Fibroblast of pulmonary artery (primary cell): Measurements from ENCODE around the gene MRTFA.

Experiments
- DNase-seq: peaks from one replicate; pipeline ENCODE4 v3.0.0-alpha.2; 2010; ENCODE audit warnings: low read depth
- H3K4me3 ChIP-seq: replicated peaks from 2 replicates; pipeline ENCODE4 v1.5.1; 2011; ENCODE audit warnings: low read depth, mild to moderate bottlenecking, control low read depth, low read length, moderate library complexity
- TF ChIP-seq, protein P1 (sequence below): IDR thresholded peaks from 2 replicates; pipeline ENCODE4 v1.5.1; 2011; ENCODE audit warnings: mild to moderate bottlenecking, control low read depth, low read length, inconsistent platforms; ENCODE audit errors: missing control alignments

The MRTFA gene

DNA sequence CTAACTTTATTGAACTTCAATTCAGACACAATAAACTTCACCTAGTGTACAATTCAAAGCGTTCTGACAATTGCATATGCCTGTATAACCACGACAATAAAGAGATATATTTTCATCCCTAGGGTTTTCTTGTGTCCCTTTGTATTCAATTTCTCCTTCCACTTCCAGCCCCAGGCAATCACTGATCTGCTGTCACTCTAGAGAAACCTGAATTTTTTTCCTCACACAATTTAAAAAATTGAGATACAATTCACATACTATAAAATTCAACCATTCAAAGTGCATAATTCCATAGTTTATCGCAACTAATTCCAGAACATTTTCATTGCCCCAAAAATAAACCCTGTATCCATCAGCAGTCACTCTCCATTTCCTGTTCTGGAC is 116.6 kb downstream of the MRTFA start:
- DNase-seq, result no peak
- no peak overlapping the region for H3K4me3 ChIP-seq
- TF ChIP-seq, protein P1, sequence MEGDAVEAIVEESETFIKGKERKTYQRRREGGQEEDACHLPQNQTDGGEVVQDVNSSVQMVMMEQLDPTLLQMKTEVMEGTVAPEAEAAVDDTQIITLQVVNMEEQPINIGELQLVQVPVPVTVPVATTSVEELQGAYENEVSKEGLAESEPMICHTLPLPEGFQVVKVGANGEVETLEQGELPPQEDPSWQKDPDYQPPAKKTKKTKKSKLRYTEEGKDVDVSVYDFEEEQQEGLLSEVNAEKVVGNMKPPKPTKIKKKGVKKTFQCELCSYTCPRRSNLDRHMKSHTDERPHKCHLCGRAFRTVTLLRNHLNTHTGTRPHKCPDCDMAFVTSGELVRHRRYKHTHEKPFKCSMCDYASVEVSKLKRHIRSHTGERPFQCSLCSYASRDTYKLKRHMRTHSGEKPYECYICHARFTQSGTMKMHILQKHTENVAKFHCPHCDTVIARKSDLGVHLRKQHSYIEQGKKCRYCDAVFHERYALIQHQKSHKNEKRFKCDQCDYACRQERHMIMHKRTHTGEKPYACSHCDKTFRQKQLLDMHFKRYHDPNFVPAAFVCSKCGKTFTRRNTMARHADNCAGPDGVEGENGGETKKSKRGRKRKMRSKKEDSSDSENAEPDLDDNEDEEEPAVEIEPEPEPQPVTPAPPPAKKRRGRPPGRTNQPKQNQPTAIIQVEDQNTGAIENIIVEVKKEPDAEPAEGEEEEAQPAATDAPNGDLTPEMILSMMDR, result no peak

DNA sequence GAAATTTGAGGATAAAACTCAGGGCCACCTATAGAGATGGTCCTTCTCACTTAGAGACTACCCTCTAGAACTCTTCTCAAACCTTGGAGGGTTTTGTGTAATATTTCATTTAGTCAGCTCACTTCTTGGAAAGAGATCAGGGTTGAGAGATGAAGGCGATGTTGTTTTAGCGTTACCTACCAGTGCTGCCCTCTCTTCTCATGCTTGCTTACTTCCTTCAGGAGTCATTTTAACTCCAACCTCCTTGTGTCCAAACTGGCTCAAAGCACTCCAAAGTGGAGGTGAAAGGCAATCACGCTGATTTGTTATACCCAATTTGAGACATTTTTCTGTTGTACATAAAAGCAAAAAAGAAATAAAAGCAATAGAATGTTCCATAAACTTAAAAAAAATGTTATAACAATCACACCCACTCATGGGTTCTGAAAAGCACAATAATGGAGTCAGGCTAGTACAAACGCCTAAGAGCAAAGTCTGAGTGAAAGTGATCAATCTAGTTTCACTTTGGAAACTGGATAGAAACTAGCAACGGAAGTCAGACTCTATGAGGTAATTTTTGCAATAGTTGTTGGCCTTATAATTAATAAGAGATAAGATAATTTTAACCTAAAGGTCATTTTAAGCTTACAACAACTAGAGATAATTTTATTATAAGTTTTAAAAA is 117.1 kb downstream of the MRTFA start:
- no peak for DNase-seq

DNA sequence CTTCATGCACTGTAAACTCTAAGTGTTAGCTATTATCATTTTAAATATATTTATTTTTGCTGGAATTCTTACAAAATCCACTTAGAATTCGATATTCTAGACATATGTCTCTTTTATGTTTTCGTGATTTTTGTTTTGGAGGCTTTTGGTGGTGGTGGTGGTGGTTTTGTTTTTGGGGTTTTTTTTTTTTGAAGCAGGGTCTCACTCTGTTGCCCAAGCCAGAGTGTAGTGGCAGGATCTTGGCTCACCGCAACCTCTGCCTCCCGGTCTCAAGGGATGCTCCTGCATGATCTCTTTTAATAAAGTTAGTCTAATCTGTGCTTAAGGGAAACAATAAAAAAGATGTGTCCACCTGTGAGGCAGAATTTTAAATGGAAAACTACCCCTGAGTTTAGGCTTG is 117.7 kb downstream of the MRTFA start:
- no peak for DNase-seq
- no peak overlapping the region for H3K4me3 ChIP-seq
- TF ChIP-seq, protein P1, result no peak

More for the DNA sequence above, 117.1 kb downstream of the MRTFA start:
- H3K4me3 ChIP-seq, result no peak overlapping the region
- TF ChIP-seq, protein P1, result no peak

DNA sequence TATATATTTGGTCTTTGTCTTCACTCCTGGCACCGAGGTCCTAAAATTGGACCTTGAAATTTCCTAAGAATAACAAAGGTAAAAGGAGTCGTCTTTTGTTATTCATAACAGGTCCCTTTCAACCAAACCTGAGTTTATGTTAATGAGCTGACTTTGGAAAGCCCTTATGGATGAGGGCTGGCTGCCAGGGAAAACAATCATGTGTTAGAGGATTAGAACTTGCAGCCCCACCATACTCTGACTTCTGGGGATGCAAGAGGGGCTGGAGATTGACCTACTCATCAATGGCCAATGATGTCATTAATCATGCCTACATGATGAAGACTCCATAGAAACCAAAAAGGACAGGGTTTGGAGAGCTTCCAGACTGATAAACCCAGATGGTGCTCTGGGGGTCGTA is 118.9 kb downstream of the MRTFA start:
- TF ChIP-seq, protein P1, result no peak
- no peak for DNase-seq
- no peak overlapping the region for H3K4me3 ChIP-seq

DNA sequence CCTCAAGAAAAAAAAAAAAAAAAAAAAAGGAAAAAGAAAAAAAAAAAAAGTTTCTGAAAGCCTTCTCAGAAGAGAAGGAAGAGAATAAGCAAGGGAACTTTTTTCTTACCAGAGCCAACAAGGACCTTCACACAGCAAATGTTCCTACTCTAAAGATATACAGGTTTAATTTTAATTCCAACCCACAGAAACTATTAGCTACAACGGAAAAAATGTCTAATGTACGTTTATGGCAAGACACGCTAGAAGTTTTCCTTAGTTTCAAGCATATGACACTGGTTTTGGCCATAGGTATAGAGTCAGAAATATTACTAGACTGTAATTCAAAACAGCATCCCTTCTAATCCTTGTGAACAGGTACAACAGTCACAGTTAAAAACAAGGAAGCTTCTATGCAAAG is 120.1 kb downstream of the MRTFA start:
- no peak overlapping the region for H3K4me3 ChIP-seq
- DNase-seq, result no peak
- TF ChIP-seq, protein P1, result no peak

DNA sequence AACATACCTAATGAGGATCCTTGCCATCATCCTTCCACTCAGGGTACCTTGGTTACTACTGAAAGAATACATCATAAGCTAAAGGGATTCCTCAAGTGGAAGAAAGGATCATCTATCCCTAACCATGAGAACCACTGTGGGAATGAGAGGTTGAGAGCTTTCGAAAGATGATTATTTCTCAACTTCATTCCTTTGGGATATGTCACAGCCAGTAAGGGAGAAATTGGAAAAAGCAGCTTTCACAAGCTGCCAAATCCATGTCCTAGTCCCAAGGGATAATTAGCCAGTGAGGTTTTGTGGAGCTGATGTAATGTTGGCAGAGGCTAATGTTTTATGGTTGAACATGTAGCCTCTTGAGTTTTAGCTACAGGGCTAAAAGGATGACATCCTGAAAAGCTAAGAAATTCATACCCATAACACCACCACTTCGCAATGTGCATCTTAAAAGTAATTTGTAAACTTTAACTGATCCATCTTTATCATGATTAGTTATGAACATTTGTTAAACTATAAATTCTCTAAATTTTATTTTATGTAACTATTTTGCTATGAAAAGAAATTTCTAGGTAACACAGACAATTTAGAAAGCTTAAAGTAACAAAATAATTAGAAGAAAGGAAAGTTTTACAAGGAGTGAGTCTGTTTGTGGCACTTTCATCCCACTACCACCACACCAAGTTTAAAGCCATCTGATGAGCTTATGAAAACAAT is 123.9 kb downstream of the MRTFA start:
- H3K4me3 ChIP-seq, result no peak overlapping the region
- DNase-seq, result peak; percentile 100
- TF ChIP-seq, protein P1, result no peak

DNA sequence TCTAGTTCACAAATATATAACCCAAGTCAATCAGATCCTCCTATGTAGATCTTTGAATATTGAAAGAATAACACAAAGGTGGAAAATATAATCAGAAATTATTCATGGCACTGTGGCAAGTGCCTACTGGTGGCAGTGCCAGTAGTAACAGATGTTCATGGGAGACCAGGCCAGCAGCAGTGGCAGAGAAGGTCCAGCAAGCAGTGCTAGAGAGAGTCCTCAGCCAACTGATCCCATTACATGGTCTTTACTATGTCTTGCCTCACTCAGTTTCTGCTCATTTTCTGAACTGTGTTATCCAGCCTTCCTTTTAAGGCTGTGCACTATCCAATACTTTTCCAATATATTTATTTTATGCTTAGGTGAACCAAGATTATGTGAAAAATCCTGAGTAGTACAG is 124.9 kb downstream of the MRTFA start:
- DNase-seq, result peak; percentile 38
- H3K4me3 ChIP-seq, result no peak overlapping the region
- TF ChIP-seq, protein P1, result peak; percentile 10
